ENCODE results near the gene LPXN. TPM values are rescaled to one million over a fixed set of nuclear protein-coding genes. Genes with fewer than 3 reads are reported as not detected.
A peak's percentile ranks its signal among the peaks of the same experiment; 100 is the strongest.

Gene LPXN
- total and polyA plus RNA-seq, 10 of the 15 experiments (the other 5 are each of a cell fraction or from before 2014, with no cell fraction given), result 131 to 349 (median 201) TPM

- in situ Hi-C loops (cut with MboI) (loop anchor here (10.0 to 25.0 kb wide), 3 partner anchors 712 to 1187 kb away; partner anchors contain the start of genes P2RX3, SSRP1 and ZDHHC5), intact Hi-C loops (cut with micrococcal nuclease; ENCODE audit: unreplicated experiment) (loop anchor here (1.0 to 5.0 kb wide), 3 partner anchors 18 to 237 kb away; no protein-coding TSS in a partner anchor)
- H3K27ac ChIP-seq (ENCODE audit: control insufficient read depth, insufficient read depth), result peak overlapping the region; percentile 75
- H3K79me2 ChIP-seq (ENCODE audit: control insufficient read depth, insufficient read depth, low read length), result no peaks in the 10 kb centered on the region
- H3K9me3 ChIP-seq (replicated peaks; ENCODE audit: control insufficient read depth, insufficient read depth, low read length), result no peaks in the 10 kb centered on the region
- BruUV-seq (replicated peaks), result no TSS peak
- ATAC-seq (peak; percentile 68), DNase-seq (ENCODE audit: low read depth, low spot score) (peak; percentile 39), FAIRE-seq (no peak)
- ChIA-PET CTCF (interaction anchor here (0.6 to 4.9 kb wide), 42 partner anchors 8 to 1790 kb away, joined by 3 to 88 read pairs (median 4); partner anchors contain the start of genes BTBD18, LPXN and OR5B21), SMC1A (ENCODE audit: uncharacterized antibody, unreplicated experiment) (interaction anchor here (0.7 to 9.4 kb wide), 16 partner anchors 10 to 724 kb away, joined by 3 to 98 read pairs (median 4); partner anchors contain the start of genes OR5B12 and OR5B21), POLR2A (interaction anchor here (1.0 kb wide), 1 partner anchor 53 kb away, joined by 3 read pairs; no protein-coding TSS in a partner anchor), RAD21 (ENCODE audit: unreplicated experiment) (interaction anchor here (0.6 to 4.0 kb wide), 14 partner anchors 12 to 822 kb away, joined by 3 to 23 read pairs (median 5); partner anchors contain the start of genes LPXN and OR5B21)
- peaks cover 0 to 2% of the 10 kb centered on the region in 2 experiments; a peak in 3 of 4 replicates for H3K36me3 ChIP-seq (ENCODE audit: control insufficient read depth in 2 of 2, insufficient read depth in 2 of 2, low read length in 1 of 2)
- 20% methylated on average over 7 of the region's 7 CpGs for WGBS (ENCODE audit: insufficient coverage, insufficient replicate concordance, low lambda C conversion rate, missing lambda C conversion rate)
- H3K9ac ChIP-seq (ENCODE audit: control insufficient read depth, insufficient read depth, low read length), result peak overlapping the region; percentile 32; the same call in 1 of the 2 replicates
- peak overlapping the region; percentile 86 for H3K4me2 ChIP-seq (ENCODE audit: control insufficient read depth, insufficient read depth)
- no peaks in the 10 kb centered on the region for H4K20me1 ChIP-seq (ENCODE audit: control insufficient read depth, insufficient read depth)
- peaks cover 30% of the 10 kb centered on the region for H3K4me1 ChIP-seq (ENCODE audit: control insufficient read depth, insufficient read depth, low read length)
- H3K27me3 ChIP-seq (replicated peaks in 1 of 2; ENCODE audit: control insufficient read depth in 2 of 2, insufficient read depth in 2 of 2, low read length in 1 of 2), result no peaks in the 10 kb centered on the region
- peak overlapping the region; percentile 49; the same call in 1 of the 2 replicates for H3K4me3 ChIP-seq
- H2AFZ ChIP-seq (ENCODE audit: control insufficient read depth, low read depth, low read length), result no peak overlapping the region
- TF ChIP-seq ZBED1 (IDR thresholded peaks at IDR 0.05; ENCODE audit: borderline replicate concordance), result no peak
- TF ChIP-seq SUZ12 (IDR thresholded peaks at IDR 0.05; ENCODE audit: unreplicated experiment), result no peak
- no peak for TF ChIP-seq SMAD5 (IDR thresholded peaks at IDR 0.05; ENCODE audit: low read depth)
- TF ChIP-seq CHD2 (IDR thresholded peaks at IDR 0.05; ENCODE audit: borderline replicate concordance, low read depth, low read length), result no peak
- 0 out of 2 replicates have a peak, but pooled peaks have one; percentile 33 for TF ChIP-seq HDGF (IDR thresholded peaks at IDR 0.05)
- TF ChIP-seq NFIC (IDR thresholded peaks at IDR 0.05; ENCODE audit: low read depth, low read length), result no peak
- TF ChIP-seq SREBF2 (IDR thresholded peaks at IDR 0.05; ENCODE audit: low read length), result no peak
- TF ChIP-seq LARP7 (IDR thresholded peaks at IDR 0.05), result no peak
- TF ChIP-seq CUX1 (IDR thresholded peaks at IDR 0.05; ENCODE audit: insufficient replicate concordance, low read depth, low read length), result no peak
- no peak for TF ChIP-seq HCFC1 (IDR thresholded peaks at IDR 0.05; ENCODE audit: low read length)
- TF ChIP-seq BCLAF1 (IDR thresholded peaks at IDR 0.05), result no peak
- TF ChIP-seq SUPT20H (IDR thresholded peaks at IDR 0.05; ENCODE audit: borderline replicate concordance, control insufficient read depth, low read depth, low read length), result no peak
Measured at GRCh38 chr11:58524232-58525036, 51.2 kb downstream of the LPXN start.

All from GM12878 (cell line).